ENCODE results near the gene NUP37.
A peak's percentile ranks its signal among the peaks of the same experiment; 100 is the strongest.
"Not testable (repeated sequence)": the region's sequence is repeated elsewhere in the genome, so short reads cannot be mapped to it uniquely, and the experiment has no call there.

Gene NUP37

GRCh38 chr12:102119674-102120563 lies at the start of gene NUP37, which contains the start of gene PARPBP:
Gene NUP37, minus strand, starts transcription at chr12:102120114. Its CDS starts 1,596 bp downstream, at chr12:102118518.
Gene PARPBP, plus strand, starts transcription at chr12:102120183. Its CDS starts 3,706 bp downstream, at chr12:102123889.
- H3K9me3 ChIP-seq = no peaks in the 10 kb centered on the region
- H3K4me1 ChIP-seq (ENCODE audit: control insufficient read depth in 1 of 2, insufficient read depth in 1 of 2, low read depth in 1 of 2, low read length in 1 of 2) = peaks cover 23 to 26% of the 10 kb centered on the region in 2 experiments
- TF ChIP-seq, protein P1, sequence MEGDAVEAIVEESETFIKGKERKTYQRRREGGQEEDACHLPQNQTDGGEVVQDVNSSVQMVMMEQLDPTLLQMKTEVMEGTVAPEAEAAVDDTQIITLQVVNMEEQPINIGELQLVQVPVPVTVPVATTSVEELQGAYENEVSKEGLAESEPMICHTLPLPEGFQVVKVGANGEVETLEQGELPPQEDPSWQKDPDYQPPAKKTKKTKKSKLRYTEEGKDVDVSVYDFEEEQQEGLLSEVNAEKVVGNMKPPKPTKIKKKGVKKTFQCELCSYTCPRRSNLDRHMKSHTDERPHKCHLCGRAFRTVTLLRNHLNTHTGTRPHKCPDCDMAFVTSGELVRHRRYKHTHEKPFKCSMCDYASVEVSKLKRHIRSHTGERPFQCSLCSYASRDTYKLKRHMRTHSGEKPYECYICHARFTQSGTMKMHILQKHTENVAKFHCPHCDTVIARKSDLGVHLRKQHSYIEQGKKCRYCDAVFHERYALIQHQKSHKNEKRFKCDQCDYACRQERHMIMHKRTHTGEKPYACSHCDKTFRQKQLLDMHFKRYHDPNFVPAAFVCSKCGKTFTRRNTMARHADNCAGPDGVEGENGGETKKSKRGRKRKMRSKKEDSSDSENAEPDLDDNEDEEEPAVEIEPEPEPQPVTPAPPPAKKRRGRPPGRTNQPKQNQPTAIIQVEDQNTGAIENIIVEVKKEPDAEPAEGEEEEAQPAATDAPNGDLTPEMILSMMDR (IDR thresholded peaks at IDR 0.05) = no peak
- H3K27me3 ChIP-seq = no peaks in the 10 kb centered on the region
- peak within 1 kb of the TSS; percentile 72 for H3K27ac ChIP-seq
- peak within 1 kb of the TSS; percentile 82 to 91 for H3K4me3 ChIP-seq (ENCODE audit: low read depth in 1 of 2, low read length in 1 of 2)
- peaks cover 21% of the 10 kb centered on the region for H3K36me3 ChIP-seq

GRCh38 chr12:102167821-102168604 lies 48.1 kb upstream of the NUP37 start:
- Histone ChIP-seq H3K27me3 (no peaks in the 10 kb centered on the region), H3K27ac (no peak overlapping the region), H3K4me3 (ENCODE audit: low read depth in 1 of 2, low read length in 1 of 2) (no peak overlapping the region), H3K36me3 (peaks cover 19% of the 10 kb centered on the region), H3K9me3 (no peaks in the 10 kb centered on the region), H3K4me1 (ENCODE audit: control insufficient read depth in 1 of 2, insufficient read depth in 1 of 2, low read depth in 1 of 2, low read length in 1 of 2) (no peaks in the 10 kb centered on the region)
- TF ChIP-seq, protein P1 (IDR thresholded peaks at IDR 0.05) = no peak

GRCh38 chr12:102163383-102163782 lies 43.5 kb upstream of the NUP37 start:
- H3K36me3 ChIP-seq = peaks cover 13% of the 10 kb centered on the region
- no peaks in the 10 kb centered on the region for H3K4me1 ChIP-seq (ENCODE audit: control insufficient read depth in 1 of 2, insufficient read depth in 1 of 2, low read depth in 1 of 2, low read length in 1 of 2)
- TF ChIP-seq, protein P1 (IDR thresholded peaks at IDR 0.05) = no peak
- no peak overlapping the region for H3K4me3 ChIP-seq (ENCODE audit: low read depth in 1 of 2, low read length in 1 of 2)
- H3K27ac ChIP-seq = no peak overlapping the region
- H3K27me3 ChIP-seq = no peaks in the 10 kb centered on the region
- H3K9me3 ChIP-seq = no peaks in the 10 kb centered on the region

DNA sequence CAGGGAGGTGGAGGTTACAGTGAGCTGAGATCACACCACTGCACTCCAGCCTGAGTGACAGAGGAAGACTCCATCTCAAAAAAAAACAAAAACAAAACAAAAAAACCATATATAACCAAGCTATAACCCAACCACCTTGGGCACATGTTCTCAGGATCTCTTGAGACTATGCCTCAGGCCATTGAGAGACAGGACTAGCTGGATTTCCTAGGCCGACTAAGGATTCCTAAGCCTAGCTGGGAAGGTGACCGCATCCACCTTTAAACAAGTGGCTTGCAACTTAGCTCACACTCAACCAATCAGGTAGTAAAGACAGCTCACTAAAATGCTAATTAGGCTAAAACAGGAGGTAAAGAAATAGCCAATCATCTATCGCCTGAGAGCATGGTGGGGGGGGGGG lies 35.3 kb upstream of the NUP37 start:
- H3K4me3 ChIP-seq (ENCODE audit: low read depth in 1 of 2, low read length in 1 of 2); H3K4me1 ChIP-seq (ENCODE audit: control insufficient read depth in 1 of 2, insufficient read depth in 1 of 2, low read depth in 1 of 2, low read length in 1 of 2); H3K27me3 ChIP-seq; H3K9me3 ChIP-seq; H3K27ac ChIP-seq: not testable (repeated sequence)
- peaks cover 39% of the 10 kb centered on the region for H3K36me3 ChIP-seq

DNA sequence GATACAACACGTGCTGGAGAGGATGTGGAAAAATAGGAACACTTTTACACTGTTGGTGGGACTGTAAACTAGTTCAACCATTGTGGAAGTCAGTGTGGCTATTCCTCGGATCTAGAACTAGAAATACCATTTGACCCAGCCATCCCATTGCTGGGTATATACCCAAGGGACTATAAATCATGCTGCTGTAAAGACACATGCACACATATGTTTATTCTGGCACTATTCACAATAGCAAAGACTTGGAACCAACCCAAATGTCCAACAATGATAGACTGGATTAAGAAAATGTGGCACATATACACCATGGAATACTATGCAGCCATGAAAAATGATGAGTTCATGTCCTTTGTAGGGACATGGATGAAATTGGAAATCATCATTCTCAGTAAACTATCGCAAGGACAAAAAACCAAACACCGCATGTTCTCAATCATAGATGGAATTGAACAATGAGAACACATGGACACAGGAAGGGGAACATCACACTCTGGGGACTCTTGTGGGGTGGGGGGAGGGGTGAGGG lies 27.2 kb upstream of the NUP37 start:
- H3K27ac ChIP-seq, H3K9me3 ChIP-seq: not testable (repeated sequence)
- peaks cover 22% of the 10 kb centered on the region for H3K36me3 ChIP-seq

GRCh38 chr12:102144221-102144620 lies 24.3 kb upstream of the NUP37 start:
- Histone ChIP-seq H3K4me1 (ENCODE audit: control insufficient read depth in 1 of 2, insufficient read depth in 1 of 2, low read depth in 1 of 2, low read length in 1 of 2) (no peaks in the 10 kb centered on the region), H3K9me3 (no peaks in the 10 kb centered on the region), H3K27ac (no peak overlapping the region), H3K27me3 (no peaks in the 10 kb centered on the region), H3K4me3 (ENCODE audit: low read depth in 1 of 2, low read length in 1 of 2) (no peak overlapping the region), H3K36me3 (peaks cover 7% of the 10 kb centered on the region)
- TF ChIP-seq, protein P1 (IDR thresholded peaks at IDR 0.05) = no peak

More for the DNA sequence above, 27.2 kb upstream of the NUP37 start:
- not testable (repeated sequence) for H3K4me3 ChIP-seq (ENCODE audit: low read depth in 1 of 2, low read length in 1 of 2); H3K4me1 ChIP-seq (ENCODE audit: control insufficient read depth in 1 of 2, insufficient read depth in 1 of 2, low read depth in 1 of 2, low read length in 1 of 2); H3K27me3 ChIP-seq

DNA sequence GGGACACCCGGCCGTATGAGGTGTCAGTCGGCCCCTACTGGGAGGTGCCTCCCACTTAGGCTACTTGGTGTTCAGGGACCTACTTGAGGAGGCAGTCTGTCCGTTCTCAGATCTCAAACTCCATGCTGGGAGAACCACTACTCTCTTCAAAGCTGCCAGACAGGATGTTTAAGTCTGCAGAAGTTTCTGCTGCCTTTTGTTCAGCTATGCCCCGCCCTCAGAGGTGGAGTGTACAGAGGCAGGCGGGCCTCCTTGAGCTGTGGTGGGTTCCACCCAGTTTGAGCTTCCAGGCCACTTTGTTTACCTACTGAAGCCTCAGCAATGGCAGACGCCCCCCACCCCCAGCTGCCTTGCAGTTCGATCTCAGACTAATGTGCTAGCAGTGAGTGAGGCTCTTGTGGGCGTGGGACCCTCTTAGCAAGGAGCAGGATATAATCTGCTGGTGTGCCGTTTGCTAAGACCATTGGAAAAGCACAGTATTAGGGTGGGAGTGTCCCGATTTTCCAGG lies 23.0 kb upstream of the NUP37 start:
- H3K36me3 ChIP-seq; H3K4me3 ChIP-seq (ENCODE audit: low read depth in 1 of 2, low read length in 1 of 2): not testable (repeated sequence)

DNA sequence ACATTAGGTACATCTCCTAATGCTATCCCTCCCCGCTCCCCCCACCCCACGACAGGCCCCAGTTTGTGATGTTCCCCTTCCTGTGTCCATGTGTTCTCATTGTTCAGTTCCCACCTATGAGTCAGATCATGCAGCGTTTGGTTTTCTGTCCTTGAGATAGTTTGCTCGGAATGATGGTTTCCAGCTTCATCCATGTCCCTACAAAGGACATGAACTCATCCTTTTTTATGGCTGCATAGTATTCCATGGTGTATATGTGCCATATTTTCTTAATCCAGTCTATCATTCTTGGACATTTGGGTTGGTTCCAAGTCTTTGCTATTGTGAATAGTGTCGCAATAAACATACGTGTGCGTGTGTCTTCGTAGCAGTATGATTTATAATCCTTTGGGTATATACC lies 17.7 kb upstream of the NUP37 start:
- H3K36me3 ChIP-seq; H3K27ac ChIP-seq; H3K9me3 ChIP-seq; H3K27me3 ChIP-seq; H3K4me3 ChIP-seq (ENCODE audit: low read depth in 1 of 2, low read length in 1 of 2); H3K4me1 ChIP-seq (ENCODE audit: control insufficient read depth in 1 of 2, insufficient read depth in 1 of 2, low read depth in 1 of 2, low read length in 1 of 2): not testable (repeated sequence)

More for the DNA sequence above, 23.0 kb upstream of the NUP37 start:
- H3K27me3 ChIP-seq; H3K27ac ChIP-seq; H3K9me3 ChIP-seq; H3K4me1 ChIP-seq (ENCODE audit: control insufficient read depth in 1 of 2, insufficient read depth in 1 of 2, low read depth in 1 of 2, low read length in 1 of 2): not testable (repeated sequence)

DNA sequence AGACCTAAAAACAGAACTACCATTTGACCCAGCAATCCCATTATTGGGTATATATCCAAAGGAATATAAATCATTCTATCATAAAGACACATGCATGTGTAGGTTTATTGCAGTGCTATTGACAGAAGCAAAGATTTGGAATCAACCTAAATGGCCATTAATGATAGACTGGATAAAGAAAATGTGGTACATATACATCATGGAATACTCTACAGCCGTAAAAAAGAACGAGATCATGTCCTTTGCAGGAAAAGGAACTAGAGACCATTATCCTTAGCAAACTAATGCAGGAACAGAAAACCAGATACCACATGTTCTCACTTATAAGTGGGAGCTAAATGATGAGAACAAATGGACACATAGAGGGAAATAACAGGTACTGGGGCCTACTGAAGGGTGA lies 11.5 kb upstream of the NUP37 start:
- H3K27me3 ChIP-seq; H3K4me3 ChIP-seq (ENCODE audit: low read depth in 1 of 2, low read length in 1 of 2); H3K9me3 ChIP-seq; H3K4me1 ChIP-seq (ENCODE audit: control insufficient read depth in 1 of 2, insufficient read depth in 1 of 2, low read depth in 1 of 2, low read length in 1 of 2); H3K36me3 ChIP-seq; H3K27ac ChIP-seq: not testable (repeated sequence)
